GM13977 (cell line): ENCODE data around the gene SLC25A41.

ENCODE experiments used
- DNase-seq: peaks from one replicate; pipeline ENCODE4 v3.0.0; 2012; ENCODE audit warnings: low spot score
- CTCF ChIP-seq: IDR thresholded peaks from 2 replicates; pipeline ENCODE4 v1.5.1; 2012; ENCODE audit warnings: mild to moderate bottlenecking, control low read depth; ENCODE audit not compliant: insufficient read depth; ENCODE audit errors: extremely low read depth, missing control alignments
- in situ Hi-C: fragments of 300-500 bp; cut with MboI; formaldehyde crosslinking; loops from one replicate; pipeline ENCODE4 v1.12.0; 2022; ENCODE audit warnings: low sequenced_read_pairs, low pct_unique_long_range_greater_than_20kb, mixed read lengths, inconsistent platforms; ENCODE audit not compliant: unreplicated experiment

The SLC25A41 gene

GRCh38 chr19:6464070-6464873 lies 30.7 kb upstream of the SLC25A41 start, which contains the start of gene CRB3:
Gene CRB3, plus strand, starts transcription at chr19:6464271. Its CDS starts 431 bp downstream, at chr19:6464702.
- no peak for TF ChIP-seq CTCF
- DNase-seq, result no peak
- in situ Hi-C loops, result no loop called here

GRCh38 chr19:6460099-6460884 lies 26.7 kb upstream of the SLC25A41 start:
- in situ Hi-C loops, result no loop called here
- peak; percentile 50 for TF ChIP-seq CTCF
- DNase-seq, result peak; percentile 98

- no peak for TF ChIP-seq CTCF
- in situ Hi-C loops, result no loop called here
- DNase-seq, result peak; percentile 93
Observed at GRCh38 chr19:6459262-6460098, 25.9 kb upstream of the SLC25A41 start, which contains the start of gene SLC25A23. Gene SLC25A23, minus strand, starts transcription at chr19:6459792. Its CDS starts 164 bp downstream, at chr19:6459628.

- in situ Hi-C loops, result no loop called here
- DNase-seq, result no peak
- no peak for TF ChIP-seq CTCF
Observed at GRCh38 chr19:6458695-6459261, 25.2 kb upstream of the SLC25A41 start.

- TF ChIP-seq CTCF, result no peak
- in situ Hi-C loops, result no loop called here
- peak; percentile 61 for DNase-seq
Observed at GRCh38 chr19:6457958-6458694, 24.6 kb upstream of the SLC25A41 start.
